Breast epithelium (tissue), 3 donors: Measurements from ENCODE around the gene COLQ.

ENCODE experiments used
- CTCF ChIP-seq, 3 donors: fragments of 450-650 bp; IDR thresholded peaks; one replicate each; pipeline ENCODE4 v1.5.1; 2016 to 2017; ENCODE audit warnings: antibody characterized with exemption in 3 of 3, mild to moderate bottlenecking in 3 of 3, moderate library complexity in 3 of 3
- POLR2A ChIP-seq: fragments of 450-650 bp; IDR thresholded peaks from one replicate; pipeline ENCODE4 v1.6.1; 2016; ENCODE audit warnings: antibody characterized with exemption, mild to moderate bottlenecking, moderate library complexity
- POLR2AphosphoS5 ChIP-seq, 3 donors: sonication (generic); formaldehyde crosslinking; IDR thresholded peaks; one replicate each; pipeline ENCODE4 v1.6.1; 2017; ENCODE audit warnings: antibody characterized with exemption in 3 of 3

GRCh38 chr3:15451216-15452113, 70.0 kb downstream of the COLQ start:
- no peak for TF ChIP-seq POLR2A
- TF ChIP-seq CTCF (IDR thresholded peaks at IDR 0.05) = no peak
- no peak for TF ChIP-seq POLR2AphosphoS5 (IDR thresholded peaks at IDR 0.05)
